ENCODE results near the gene TMEM131. TPM values are rescaled to one million over a fixed set of nuclear protein-coding genes. Genes with fewer than 3 reads are reported as not detected.
"Not testable (repeated sequence)": the region's sequence is repeated elsewhere in the genome, so short reads cannot be mapped to it uniquely, and the experiment has no call there.

The TMEM131 gene
- total and polyA plus RNA-seq, 2 donors, result 18.2 to 68.6 TPM

GRCh38 chr2:97936881-97937280, 58.9 kb downstream of the TMEM131 start:
- H3K4me1 ChIP-seq (ENCODE audit: insufficient read depth), result no peaks in the 10 kb centered on the region

DNA sequence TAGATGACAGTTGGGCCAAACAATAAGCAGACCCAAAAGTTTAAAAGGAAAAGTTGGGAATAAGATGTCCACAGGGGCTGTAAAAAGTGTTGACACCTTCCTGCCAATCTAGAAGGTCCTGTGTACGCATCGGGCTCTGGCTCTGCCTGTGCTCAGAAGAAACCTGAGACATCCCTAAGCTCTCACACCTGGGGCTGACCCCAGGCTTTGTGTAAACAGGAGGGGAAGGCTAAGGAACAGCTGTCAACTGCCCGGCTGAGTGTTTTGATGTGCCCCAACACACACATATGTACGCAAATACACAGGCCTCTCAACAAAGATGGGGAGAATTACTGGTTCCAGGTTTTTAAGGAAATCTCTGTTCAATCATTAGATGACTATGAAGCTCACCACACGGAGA, 59.5 kb downstream of the TMEM131 start:
- H3K4me1 ChIP-seq (ENCODE audit: insufficient read depth), result no peaks in the 10 kb centered on the region
- DNase-seq (ENCODE audit: extremely low spot score), result no peak
- 52% methylated on average over 5 of the region's 5 CpGs for WGBS
- no peaks in the 10 kb centered on the region for H3K36me3 ChIP-seq (ENCODE audit: insufficient read depth)
- no peak overlapping the region for H3K4me3 ChIP-seq (ENCODE audit: low read depth, low read length)
- no peak overlapping the region for H3K27ac ChIP-seq (ENCODE audit: low read depth)

More at GRCh38 chr2:97936881-97937280, 58.9 kb downstream of the TMEM131 start:
- Histone ChIP-seq H3K36me3 (ENCODE audit: insufficient read depth) (no peaks in the 10 kb centered on the region), H3K27ac (ENCODE audit: low read depth) (no peak overlapping the region), H3K4me3 (ENCODE audit: low read depth, low read length) (no peak overlapping the region)
- DNase-seq (ENCODE audit: extremely low spot score), result no peak
- WGBS, result 74% methylated on average over 2 of the region's 2 CpGs

GRCh38 chr2:97935719-97936161, 60.0 kb downstream of the TMEM131 start:
- Histone ChIP-seq H3K4me3 (ENCODE audit: low read depth, low read length) (no peak overlapping the region), H3K27ac (ENCODE audit: low read depth) (no peak overlapping the region), H3K4me1 (ENCODE audit: insufficient read depth) (no peaks in the 10 kb centered on the region), H3K36me3 (ENCODE audit: insufficient read depth) (no peaks in the 10 kb centered on the region)
- no peak for DNase-seq (ENCODE audit: extremely low spot score)
- WGBS, result 7% methylated on average over 2 of the region's 2 CpGs

GRCh38 chr2:97932975-97933662, 62.6 kb downstream of the TMEM131 start:
- H3K27ac ChIP-seq (ENCODE audit: low read depth), result no peak overlapping the region
- no peaks in the 10 kb centered on the region for H3K4me1 ChIP-seq (ENCODE audit: insufficient read depth)
- WGBS, result 93% methylated on average over 4 of the region's 4 CpGs
- no peaks in the 10 kb centered on the region for H3K36me3 ChIP-seq (ENCODE audit: insufficient read depth)
- no peak for DNase-seq (ENCODE audit: extremely low spot score)
- H3K4me3 ChIP-seq (ENCODE audit: low read depth, low read length), result no peak overlapping the region

DNA sequence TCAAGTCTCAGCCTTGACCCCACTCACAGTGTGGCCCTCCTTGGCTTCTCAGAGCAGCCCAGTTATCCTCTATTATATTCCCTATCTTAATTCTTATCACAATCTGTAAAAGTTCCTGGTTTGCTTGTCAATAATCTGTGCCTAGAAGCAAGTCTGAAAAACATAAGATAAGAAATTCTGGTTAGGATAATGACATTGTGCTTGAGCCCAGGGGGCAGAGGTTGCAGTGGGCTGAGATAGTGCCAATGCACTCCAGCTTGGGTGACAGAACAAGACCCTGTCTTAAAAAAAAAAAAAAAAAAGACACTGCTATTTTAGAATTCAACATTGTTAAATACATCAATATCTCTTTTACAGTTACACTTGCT, 63.9 kb downstream of the TMEM131 start:
- H3K4me1 ChIP-seq (ENCODE audit: insufficient read depth), result no peaks in the 10 kb centered on the region
- no peak overlapping the region for H3K27ac ChIP-seq (ENCODE audit: low read depth)
- H3K4me3 ChIP-seq (ENCODE audit: low read depth, low read length), result no peak overlapping the region
- DNase-seq (ENCODE audit: extremely low spot score), result no peak
- H3K36me3 ChIP-seq (ENCODE audit: insufficient read depth), result no peaks in the 10 kb centered on the region

- no peaks in the 10 kb centered on the region for H3K36me3 ChIP-seq (ENCODE audit: insufficient read depth)
- H3K27ac ChIP-seq (ENCODE audit: low read depth), result no peak overlapping the region
- DNase-seq (ENCODE audit: extremely low spot score), result no peak
- H3K4me3 ChIP-seq (ENCODE audit: low read depth, low read length), result no peak overlapping the region
- WGBS, result 42% methylated on average over 3 of the region's 3 CpGs
- no peaks in the 10 kb centered on the region for H3K4me1 ChIP-seq (ENCODE audit: insufficient read depth)
These were observed 64.5 kb downstream of the TMEM131 start for GRCh38 chr2:97931118-97931857.

- DNase-seq (ENCODE audit: extremely low spot score), result no peak
- Histone ChIP-seq H3K27ac (ENCODE audit: low read depth) (no peak overlapping the region), H3K36me3 (ENCODE audit: insufficient read depth) (no peaks in the 10 kb centered on the region), H3K4me1 (ENCODE audit: insufficient read depth) (no peaks in the 10 kb centered on the region), H3K4me3 (ENCODE audit: low read depth, low read length) (no peak overlapping the region)
- WGBS, result 97% methylated on average over 3 of the region's 3 CpGs
These were observed 67.2 kb downstream of the TMEM131 start for GRCh38 chr2:97928591-97928990.

- Histone ChIP-seq H3K27ac (ENCODE audit: low read depth) (no peak overlapping the region), H3K36me3 (ENCODE audit: insufficient read depth) (no peaks in the 10 kb centered on the region), H3K4me1 (ENCODE audit: insufficient read depth) (no peaks in the 10 kb centered on the region), H3K4me3 (ENCODE audit: low read depth, low read length) (no peak overlapping the region)
- no peak for DNase-seq (ENCODE audit: extremely low spot score)
- 93% methylated on average over 2 of the region's 2 CpGs for WGBS
These were observed 68.8 kb downstream of the TMEM131 start for GRCh38 chr2:97926946-97927345.

DNA sequence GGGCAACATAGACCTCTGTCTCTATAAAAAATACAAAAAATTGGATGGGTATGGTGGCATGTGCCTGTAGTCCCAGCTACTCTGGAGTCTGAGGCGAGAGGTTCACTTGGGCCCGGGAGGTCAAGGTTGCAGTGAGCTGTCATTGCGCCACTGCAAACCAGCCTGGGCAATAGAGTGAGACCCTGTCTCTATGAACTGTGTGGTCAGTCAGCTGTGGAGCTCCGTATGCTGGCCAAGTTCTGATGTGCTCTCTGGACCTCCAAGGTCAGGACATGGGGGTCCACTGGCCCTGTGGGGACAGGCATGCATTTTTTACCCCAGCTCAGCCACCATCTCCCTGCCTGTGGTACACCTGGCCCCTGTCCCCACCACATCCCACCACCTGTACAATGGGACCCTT, 71.6 kb downstream of the TMEM131 start:
- Histone ChIP-seq H3K27ac (ENCODE audit: low read depth) (no peak overlapping the region), H3K4me3 (ENCODE audit: low read depth, low read length) (no peak overlapping the region), H3K36me3 (ENCODE audit: insufficient read depth) (no peaks in the 10 kb centered on the region), H3K4me1 (ENCODE audit: insufficient read depth) (no peaks in the 10 kb centered on the region)
- DNase-seq (ENCODE audit: extremely low spot score), result no peak
- WGBS, result 98% methylated on average over 4 of the region's 4 CpGs

GRCh38 chr2:97919858-97920257, 75.9 kb downstream of the TMEM131 start:
- H3K36me3 ChIP-seq (ENCODE audit: insufficient read depth), result no peaks in the 10 kb centered on the region
- H3K4me1 ChIP-seq (ENCODE audit: insufficient read depth), result no peaks in the 10 kb centered on the region
- H3K4me3 ChIP-seq (ENCODE audit: low read depth, low read length), result no peak overlapping the region
- no peak overlapping the region for H3K27ac ChIP-seq (ENCODE audit: low read depth)
- 95% methylated on average over 3 of the region's 3 CpGs for WGBS
- DNase-seq (ENCODE audit: extremely low spot score), result no peak

GRCh38 chr2:97918818-97919217, 76.9 kb downstream of the TMEM131 start:
- 94% methylated on average over 4 of the region's 4 CpGs for WGBS
- H3K4me1 ChIP-seq (ENCODE audit: insufficient read depth), result no peaks in the 10 kb centered on the region
- no peak overlapping the region for H3K27ac ChIP-seq (ENCODE audit: low read depth)
- DNase-seq (ENCODE audit: extremely low spot score), result no peak
- H3K4me3 ChIP-seq (ENCODE audit: low read depth, low read length), result no peak overlapping the region
- no peaks in the 10 kb centered on the region for H3K36me3 ChIP-seq (ENCODE audit: insufficient read depth)

- not testable (repeated sequence) for DNase-seq (ENCODE audit: extremely low spot score); H3K36me3 ChIP-seq (ENCODE audit: insufficient read depth); H3K27ac ChIP-seq (ENCODE audit: low read depth); H3K4me3 ChIP-seq (ENCODE audit: low read depth, low read length); H3K4me1 ChIP-seq (ENCODE audit: insufficient read depth)
- 98% methylated on average over 7 of the region's 7 CpGs for WGBS
These were observed 78.1 kb downstream of the TMEM131 start for GRCh38 chr2:97917668-97918067.

GRCh38 chr2:97914691-97915213, 81.0 kb downstream of the TMEM131 start:
- Histone ChIP-seq H3K27ac (ENCODE audit: low read depth) (no peak overlapping the region), H3K36me3 (ENCODE audit: insufficient read depth) (no peaks in the 10 kb centered on the region), H3K4me3 (ENCODE audit: low read depth, low read length) (no peak overlapping the region), H3K4me1 (ENCODE audit: insufficient read depth) (no peaks in the 10 kb centered on the region)
- DNase-seq (ENCODE audit: extremely low spot score), result no peak
- WGBS, result 74% methylated on average over 5 of the region's 5 CpGs

DNA sequence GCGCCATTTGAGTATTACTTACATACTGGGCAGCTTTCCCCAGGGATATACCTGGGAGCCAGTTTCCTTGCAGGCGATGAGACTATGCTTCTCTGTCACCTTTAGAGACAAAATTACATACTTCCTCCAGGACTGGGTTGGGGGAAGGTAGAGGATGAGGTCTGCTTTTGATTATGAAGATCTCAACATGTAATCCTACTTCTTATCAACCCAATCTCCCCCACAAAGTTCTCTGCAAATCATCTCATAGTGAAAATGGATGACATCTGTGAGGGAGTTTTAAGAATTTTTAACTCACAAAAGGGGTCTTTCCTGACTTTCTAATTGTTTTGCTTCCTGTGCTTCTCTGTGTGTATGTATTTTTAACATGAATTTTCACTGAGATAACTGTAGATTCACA, 81.9 kb downstream of the TMEM131 start:
- peaks cover 2% of the 10 kb centered on the region for H3K36me3 ChIP-seq (ENCODE audit: insufficient read depth)
- no peaks in the 10 kb centered on the region for H3K4me1 ChIP-seq (ENCODE audit: insufficient read depth)
- no peak overlapping the region for H3K4me3 ChIP-seq (ENCODE audit: low read depth, low read length)
- 96% methylated on average over 2 of the region's 2 CpGs for WGBS
- H3K27ac ChIP-seq (ENCODE audit: low read depth), result no peak overlapping the region
- DNase-seq (ENCODE audit: extremely low spot score), result no peak

Data from urinary bladder (tissue), 4 donors.